GM19395 (cell line): ENCODE data around the gene ACKR2.

Experiments
- ATAC-seq: cut with Tn5 transposase; IDR thresholded peaks from one replicate; pipeline ENCODE4 v1.9.1; 2021; ENCODE audit warnings: mild to moderate bottlenecking, moderate library complexity; ENCODE audit not compliant: unreplicated experiment

The ACKR2 gene

DNA sequence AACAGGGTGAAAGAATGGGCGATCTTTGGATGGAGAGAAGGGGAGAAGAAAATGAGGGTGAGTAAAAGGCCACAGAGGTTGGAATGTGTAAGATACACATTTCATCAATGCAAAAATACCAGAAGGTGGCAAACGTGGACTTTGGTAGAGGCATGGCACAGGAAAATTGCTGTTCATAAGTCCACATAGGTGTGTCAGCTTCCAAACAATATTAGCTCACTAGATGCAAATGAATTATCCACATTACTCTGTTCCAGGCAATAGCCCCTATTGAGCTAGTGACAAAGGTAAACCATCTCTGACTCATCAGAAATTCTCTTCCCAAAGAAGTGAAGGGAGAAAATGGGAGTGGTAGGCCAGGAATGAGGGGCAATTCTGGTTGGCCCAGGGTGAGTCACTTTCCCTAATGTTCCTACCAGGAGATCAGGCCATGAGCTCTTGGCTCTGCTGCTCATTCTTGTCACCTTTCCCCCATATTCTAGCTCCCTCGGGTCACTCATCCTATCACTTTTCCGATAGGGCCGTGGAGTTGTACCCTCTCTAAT lies 19.9 kb downstream of the ACKR2 start:
- ATAC-seq: no peak

DNA sequence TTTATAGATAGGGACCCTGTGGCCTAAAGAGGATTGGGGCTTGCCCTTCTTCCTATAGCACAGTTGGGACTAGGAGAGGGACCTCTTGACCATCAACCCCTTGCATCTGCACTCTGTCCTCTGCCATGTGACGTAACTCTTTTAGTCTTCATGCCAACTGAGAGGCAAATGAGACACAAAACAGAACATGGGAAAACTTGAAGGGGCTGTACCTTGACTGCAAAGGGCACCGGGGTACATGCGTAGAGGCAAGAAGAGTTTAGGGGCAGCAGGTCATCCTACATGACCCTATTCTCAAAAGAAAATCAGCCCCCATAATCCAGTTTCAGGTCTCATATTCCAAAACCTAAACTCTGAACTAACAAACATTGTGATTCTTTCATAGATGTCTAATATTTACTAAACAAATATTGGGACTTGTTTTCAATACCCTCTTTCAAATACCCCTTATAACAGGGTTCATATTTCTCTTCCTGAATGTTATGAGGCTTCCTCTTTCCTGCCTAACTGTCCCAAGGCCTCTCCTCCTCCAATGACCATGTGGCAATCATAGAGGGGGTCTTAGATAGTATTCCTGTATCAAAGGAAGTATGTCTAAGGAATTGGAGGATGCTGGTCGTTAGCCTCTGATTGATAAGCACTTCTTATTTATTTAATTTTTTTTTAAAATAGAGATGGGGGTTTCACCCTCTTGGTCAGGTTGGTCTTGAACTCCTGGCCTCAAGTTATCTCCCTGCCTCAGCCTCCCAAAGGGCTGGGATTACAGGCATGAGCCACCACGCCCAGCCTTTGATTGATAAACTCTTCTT lies 20.6 kb downstream of the ACKR2 start:
- no peak for ATAC-seq

DNA sequence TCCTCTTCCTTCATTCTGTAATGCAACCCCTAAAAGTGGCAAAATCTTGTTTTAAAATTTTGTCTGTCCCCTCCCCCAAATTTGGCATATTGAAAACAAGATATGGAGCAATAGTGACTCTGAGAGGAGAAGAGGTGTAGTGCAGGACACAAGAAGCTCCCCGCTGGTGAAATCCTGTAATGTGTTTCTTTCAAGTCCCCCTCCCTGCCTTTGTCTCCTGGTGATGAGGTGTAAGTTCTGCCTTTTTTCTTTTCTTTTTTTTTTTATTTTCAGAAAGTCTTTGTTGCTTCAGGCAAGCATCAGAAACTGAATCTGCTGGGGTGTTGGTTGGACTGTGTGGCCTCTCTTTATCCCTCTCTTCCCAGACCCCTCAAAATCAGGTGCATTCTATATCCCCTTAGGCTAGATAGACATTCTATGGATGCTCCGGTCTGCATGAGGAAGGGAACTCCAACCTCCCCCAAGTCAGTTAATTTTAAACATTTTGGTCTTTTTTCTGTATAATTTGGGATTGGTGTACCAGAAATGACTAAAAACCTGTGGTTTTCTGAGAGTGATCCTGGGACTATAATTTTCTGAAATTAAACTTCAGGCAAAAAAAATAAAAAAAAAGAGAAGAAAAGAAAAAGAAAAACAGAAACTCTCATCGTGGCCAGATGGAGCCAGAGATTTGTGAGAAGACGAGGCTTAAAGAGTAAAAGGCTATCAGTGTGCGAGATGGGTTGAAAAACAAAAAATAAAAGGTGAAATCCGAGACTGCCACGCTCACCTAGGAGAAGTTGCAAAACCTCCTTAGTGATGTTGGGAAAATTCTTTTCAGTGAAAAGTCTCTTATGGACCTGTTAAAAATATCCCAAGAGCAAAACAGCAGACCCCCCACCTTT lies 21.4 kb downstream of the ACKR2 start:
- ATAC-seq: no peak

DNA sequence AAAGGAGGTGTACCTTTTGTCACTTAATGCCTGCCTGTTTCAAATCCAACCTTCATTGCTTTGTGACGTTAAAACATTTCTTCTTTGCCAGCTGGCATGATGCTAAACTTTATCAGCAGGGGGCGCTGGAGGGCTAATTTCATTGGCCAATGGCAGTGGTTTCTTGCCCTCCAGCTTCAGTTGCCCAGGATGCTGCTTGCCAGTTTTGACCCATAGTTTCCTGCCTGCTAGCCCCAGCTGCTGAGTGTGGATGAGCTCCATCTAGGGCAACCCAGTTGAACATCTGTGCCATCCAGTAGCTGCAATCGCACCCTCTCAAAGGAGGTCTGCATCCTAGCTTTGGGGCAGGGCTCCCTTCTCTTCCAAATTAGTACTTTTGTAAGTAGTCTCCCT lies 22.1 kb downstream of the ACKR2 start:
- peak; percentile 67 for ATAC-seq

DNA sequence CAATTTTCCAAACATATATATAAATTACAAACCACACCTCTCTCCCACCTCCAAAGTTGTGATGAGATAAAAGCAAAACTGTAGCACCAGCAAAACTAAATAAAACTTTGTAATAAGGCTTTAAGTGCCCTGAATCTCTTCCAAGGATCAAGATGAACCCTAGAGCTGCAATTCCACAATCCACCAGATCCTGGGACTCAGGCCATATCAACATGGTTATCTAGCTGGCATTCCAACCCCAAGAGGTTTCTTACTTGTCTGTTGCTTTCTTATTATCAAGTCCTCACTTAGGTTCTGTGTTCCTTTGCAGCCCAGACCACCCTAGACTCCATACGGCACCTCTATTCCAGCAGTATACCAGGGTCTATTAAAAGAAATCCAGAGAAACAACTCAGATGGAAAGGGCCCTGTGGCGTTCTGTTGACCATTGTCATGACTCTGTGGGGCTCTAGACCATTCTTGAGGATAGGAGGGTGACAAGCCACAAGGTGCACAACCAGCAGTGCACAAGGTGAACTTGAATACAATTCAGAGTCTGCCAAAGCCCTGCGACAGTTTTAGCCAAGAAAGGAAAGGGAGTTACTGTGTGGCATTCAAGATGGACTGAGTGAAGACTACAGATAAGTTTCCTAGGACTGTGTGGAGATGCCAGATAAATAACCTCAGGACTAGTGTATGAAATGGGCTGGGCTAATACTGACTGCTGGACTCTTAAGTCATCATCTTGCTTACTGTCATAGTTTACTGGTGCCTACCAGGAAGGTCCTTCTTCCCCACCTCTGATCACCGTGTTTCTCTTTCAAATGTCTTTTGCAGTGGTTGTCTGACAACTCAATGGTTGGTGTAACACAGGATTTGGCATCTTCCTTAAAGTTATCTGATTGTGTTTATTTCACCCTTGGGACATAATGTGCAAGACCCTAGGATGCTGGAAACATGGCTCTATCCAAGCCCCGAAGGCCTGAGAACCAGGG lies 27.2 kb downstream of the ACKR2 start:
- ATAC-seq: no peak

DNA sequence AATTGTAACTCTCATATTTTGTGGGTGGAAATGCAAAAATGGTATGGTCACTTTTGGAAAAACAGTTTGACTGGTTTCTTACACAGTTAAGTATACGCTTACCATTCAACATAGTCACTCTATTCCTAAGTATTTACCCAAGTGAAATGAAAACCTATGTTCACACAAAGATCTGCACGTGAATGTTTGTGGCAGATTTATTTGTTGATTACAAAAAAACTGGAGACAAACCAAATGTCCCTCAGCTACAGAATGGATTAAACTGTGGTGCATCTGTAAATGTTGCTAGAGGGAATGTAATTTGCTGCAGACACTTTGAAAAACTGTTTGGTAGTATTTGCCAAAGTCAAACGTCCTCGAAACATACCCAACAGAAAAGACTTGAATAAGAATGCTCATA lies 29.3 kb downstream of the ACKR2 start:
- ATAC-seq: no peak

DNA sequence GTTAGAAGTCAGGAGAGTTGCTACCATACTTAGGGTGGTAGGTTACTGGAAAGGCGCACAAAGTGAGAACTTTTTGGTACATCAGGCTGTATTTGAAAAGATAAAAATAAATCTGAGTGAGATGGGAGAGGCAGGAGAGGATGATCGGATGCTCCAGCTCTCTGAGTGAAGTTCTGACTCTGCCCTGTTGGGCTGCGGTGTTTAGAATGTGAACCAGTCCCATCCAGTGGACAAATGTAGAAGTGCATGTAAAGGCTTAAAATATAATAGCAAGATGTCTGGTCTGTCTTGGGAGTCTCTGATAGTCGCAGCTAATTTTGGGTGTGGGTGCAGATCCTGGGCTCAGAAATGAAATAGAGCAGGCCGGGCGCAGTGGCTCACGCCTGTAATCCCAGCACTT lies 30.4 kb downstream of the ACKR2 start:
- ATAC-seq: peak; percentile 96

DNA sequence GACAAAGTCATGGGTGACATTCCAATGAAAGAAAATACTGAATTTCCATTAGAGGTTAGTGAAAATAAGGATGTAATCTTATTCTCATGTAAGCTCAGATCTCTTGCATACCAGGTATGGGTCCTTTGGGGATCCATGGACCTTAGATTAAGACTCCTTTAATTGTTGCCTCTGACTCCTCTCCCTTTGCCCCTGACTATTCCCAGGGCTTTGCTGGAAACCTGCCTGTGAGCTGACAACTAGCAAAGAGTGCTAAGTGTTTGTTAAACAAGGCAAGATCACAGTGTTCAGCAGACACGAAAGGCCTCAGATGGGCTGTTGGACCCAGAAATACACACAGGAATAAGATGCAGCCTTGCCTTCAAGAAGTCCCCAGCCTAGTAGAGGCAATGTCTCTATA lies 32.1 kb downstream of the ACKR2 start:
- ATAC-seq: no peak

DNA sequence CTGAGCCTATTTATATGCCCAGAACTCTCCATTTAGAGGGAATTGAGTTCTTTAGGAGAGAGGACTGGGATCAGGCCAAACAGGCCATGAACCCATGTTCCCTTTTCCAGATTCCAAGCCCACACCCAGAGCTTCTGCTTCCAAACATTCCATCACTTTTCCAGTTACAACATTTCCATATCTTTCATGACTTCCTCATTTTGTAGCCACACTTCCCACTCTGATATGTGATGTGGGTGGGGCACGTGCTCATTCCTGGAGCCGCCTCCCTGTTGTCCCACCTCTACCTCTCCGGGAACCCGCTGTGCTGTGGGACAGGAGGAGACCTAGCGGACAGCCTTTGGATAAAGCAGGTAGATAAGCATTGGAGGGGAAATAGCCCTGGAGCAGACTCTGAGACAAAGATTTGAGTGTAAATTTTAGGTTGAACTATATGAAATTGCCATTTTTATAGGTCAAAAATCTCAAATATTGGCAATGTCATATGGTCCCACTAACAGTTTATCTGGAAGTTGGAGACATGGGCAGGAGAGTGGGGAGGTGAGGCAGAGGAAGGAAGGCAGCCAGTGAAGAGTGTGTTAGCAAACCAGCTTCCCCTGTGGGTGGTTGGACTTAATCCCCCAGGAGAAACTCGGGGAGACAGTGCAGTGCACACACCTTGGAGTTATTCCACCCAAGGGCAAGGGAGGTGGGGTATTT lies 34.6 kb downstream of the ACKR2 start:
- no peak for ATAC-seq

DNA sequence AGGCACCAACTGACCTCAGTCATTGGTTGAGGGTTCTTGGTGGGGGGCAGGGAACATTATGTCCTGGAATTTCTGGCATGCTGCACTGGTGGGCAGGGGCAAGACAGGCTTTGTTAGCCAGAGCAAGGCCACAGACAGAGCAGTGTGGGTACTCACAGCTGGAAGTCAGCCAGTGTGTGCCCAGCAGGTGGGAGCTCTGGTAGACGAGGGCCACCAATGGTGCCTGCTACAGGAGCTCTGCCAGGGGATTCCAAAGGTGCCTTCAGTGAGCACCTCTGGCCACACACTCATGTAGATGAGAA lies 35.1 kb downstream of the ACKR2 start:
- ATAC-seq: no peak

DNA sequence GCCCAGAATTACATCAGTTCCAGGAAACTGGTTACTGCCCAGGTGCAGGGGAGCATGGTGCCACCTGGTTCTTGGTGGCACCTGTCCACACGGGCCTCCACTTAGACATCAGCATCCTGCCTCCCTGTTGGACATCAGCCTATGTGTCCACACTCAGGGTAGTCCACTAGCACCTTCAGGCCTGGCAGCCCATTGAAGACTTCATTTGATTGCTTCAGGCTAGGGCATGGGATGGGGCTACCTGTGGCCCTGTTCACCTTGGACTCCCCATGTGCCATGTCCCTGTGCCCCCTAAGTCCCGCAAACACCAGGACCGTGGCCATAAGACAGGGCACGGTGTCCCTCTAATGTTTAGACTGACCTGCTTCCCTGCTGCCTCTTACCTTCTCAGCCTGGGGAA lies 35.6 kb downstream of the ACKR2 start:
- ATAC-seq: no peak

DNA sequence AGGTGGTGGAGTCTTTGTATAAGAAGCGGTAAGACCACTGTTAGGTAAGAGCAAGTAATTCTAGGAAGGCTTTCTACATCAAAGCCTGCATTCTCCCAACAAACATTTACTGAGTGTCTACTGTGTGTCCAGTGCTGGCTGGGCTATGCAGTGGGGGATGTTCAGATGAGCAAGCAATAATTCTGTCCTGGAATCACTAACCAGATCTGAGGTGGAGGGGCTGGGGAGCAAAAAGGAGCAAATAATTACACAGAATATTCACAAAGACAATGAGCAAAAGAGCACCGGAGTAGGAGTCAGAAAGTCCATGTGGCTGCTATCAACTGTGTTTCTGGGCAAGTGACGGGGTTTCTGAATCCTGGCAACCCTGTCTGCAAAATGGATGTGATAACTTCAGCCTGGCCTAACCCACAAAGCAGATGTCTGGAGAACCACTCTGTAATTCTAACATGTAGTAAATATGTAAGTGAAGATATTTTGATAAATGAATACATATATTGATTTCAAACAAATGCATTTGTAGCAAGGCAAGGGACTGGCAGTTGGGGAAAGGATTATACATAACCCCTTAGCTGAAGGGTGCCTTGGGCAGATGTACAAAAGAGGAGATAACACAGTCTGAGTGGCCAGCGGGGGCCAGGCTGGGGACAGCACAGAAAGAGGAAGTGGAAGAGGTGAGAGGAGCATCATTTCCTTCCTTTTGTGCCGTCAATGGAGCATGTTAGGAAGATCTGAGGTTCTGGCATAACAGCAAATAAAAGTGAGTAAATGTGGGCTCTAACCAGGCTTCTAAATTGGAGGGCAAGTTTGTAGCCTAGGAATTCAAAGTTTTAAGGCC lies 37.7 kb downstream of the ACKR2 start:
- ATAC-seq: peak; percentile 65

DNA sequence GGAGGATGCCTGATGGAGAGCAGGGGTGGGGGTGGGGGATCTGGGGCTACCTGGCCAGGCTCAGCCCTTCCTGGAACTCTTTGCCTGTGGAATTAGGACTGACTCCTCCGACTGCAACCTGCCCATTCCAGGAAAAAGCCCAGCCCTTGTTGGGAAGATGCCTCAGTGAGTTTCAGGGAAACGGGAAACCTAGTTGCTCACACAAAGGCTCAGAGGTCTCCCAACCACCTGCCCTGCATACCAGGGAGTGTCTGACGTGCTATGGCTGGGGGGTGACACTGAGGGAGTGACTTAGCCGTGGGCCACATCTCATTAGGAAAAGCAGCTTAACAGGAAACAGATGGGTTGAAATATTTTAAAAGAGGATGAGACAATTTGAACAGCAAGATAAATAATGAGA lies 38.5 kb downstream of the ACKR2 start:
- no peak for ATAC-seq

DNA sequence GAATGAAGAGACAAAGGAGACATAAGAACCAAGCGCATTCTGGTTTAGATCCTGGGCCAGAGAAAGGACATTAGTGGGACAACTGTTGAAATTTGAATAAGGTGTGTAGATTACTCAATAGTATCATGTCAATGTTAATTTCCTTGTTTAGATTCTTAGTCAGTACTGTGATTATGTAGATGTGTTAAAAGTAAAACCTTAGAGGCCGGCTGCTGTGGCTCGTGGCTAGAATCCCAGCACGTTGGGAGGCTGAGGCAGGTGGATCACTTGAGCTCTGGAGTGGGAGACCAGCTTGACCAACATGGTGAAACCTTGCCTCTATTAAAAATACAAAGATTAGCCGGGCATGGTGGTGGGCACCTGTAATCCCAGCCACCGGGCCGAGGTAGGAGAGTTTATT lies 39.8 kb downstream of the ACKR2 start:
- ATAC-seq: no peak

DNA sequence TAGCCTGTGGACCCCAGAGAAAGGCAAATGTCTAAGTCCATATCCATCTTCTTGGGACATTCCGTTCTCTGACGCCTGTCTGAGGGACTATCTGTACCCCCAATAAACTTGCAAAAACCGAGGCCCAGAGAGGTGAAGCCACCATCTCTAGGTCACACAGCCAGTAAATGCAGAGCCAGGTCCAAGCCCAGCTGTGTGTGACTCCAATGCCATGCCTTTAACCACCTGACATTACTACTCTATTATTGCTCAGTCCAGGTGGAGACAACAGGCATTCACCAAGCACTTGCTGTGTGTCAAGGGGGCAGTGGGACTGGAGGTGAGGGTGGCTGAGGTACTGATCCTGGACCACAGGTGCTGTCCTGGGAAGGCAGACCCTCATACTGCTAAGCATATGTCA lies 41.0 kb downstream of the ACKR2 start:
- no peak for ATAC-seq

DNA sequence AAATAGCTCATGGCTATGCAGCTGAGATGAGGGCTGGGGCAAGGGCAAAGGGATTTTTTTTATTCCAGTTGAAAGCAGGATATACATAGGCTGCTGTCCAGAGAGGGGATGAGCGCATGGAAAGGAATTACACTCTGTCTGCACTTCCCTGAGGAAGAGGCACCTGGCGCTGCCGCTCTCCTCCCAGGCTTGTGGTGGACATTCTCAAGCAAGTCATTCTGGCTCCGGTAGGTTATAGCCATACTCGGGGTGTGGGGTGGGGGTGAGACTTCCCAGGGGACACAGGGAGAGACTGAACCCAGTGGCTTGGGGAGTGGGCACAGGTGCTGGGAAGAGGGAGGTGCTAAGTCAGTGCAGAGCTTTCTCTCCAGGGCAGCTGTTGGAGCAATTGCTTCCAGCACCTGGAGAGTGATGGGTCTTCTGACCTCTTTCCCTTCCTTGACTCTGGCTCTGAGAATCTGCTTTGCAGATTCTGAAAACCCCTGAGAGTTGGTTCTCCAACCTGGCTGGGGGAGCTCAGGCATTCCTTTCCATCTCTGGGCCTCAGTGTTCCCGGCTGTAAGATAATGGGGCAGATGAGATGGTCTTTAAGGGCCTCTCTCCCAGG lies 42.1 kb downstream of the ACKR2 start:
- no peak for ATAC-seq

DNA sequence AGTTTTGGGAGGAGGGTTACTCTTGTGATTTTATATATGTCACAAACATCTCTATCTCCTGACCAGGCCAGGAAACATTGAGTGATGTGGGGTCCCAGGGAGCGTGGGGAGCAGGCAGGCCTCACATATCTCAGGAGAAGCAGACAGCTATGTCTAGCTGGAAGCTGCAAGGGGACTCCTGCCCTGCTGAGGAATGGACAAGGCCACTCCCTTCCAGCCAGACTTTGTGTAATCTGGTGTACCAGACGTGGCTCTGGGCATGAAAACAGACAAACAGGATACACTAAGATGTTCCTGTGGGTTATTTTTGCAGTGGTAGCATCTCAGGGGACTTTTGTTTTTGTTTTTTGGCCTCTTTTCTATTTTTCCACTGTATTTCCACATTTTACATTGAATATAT lies 43.2 kb downstream of the ACKR2 start:
- ATAC-seq: no peak

DNA sequence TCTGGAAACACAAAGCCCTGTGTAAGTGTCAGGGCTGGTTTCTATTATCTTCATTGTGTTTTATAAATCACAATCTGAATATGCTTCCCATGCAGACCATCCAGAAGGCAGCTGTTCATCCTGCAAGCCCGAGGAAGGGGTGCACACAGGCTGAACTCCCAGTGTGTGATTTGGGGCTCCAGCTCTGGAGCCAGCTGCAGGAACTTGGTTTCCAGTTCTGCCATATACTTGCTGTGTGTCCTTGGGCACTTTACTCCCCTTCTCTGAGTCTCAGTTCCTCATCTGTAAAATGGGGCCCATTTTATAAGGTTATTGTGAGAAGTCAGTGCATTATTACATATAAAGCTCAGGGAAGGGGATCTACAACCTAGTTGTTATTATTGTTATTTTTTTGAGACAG lies 43.8 kb downstream of the ACKR2 start:
- no peak for ATAC-seq

DNA sequence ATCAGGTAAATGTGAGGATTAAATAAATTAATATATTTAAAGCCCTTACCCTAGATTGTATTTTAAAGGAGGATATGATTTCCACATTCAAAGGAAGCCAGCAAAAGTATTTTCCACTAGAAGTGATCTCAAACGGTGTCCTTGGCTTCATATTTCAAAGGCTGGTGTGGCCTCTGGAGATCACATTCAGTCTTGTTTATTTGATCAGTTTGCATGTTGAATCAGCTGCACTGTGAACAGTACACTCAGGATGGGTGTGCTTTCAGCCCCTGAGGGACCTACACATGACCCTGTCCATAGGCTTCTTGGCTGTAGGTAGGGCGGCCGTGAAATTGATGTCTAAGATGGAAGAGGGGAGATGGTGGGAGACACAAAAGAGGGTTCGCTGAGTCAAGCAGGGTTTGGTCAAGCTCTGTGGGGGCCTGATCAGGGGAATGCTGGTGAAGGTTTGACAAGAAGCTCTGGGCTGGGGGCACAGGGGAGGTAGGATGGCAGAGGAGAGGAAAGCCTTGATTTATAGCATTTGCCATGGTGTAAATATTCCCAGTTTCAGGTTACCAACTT lies 44.6 kb downstream of the ACKR2 start:
- ATAC-seq: no peak
